Measurements from ENCODE around the gene CARD10. TPM values are rescaled to one million over a fixed set of nuclear protein-coding genes. Genes with fewer than 3 reads are reported as not detected.

CARD10 gene
- total and polyA plus RNA-seq, 2 of the 13 experiments (the other 11 are each of a cell fraction or from before 2014, with no cell fraction given) = 35.2 to 55.8 TPM

- TF ChIP-seq ZNF670 (CRISPR knock-in tag; IDR thresholded peaks at IDR 0.05; ENCODE audit: borderline replicate concordance) (peak; percentile 20; the same call in 1 of the 2 replicates), TFDP1 (CRISPR knock-in tag; IDR thresholded peaks at IDR 0.05; ENCODE audit: borderline replicate concordance) (no peak; the same call in 1 of the 2 replicates), SOX5 (CRISPR knock-in tag; IDR thresholded peaks at IDR 0.05; ENCODE audit: borderline replicate concordance) (peak; percentile 34; the same call in 1 of the 2 replicates), HNF4A (CRISPR knock-in tag; IDR thresholded peaks at IDR 0.05) (peak; percentile 43; the same call in 1 of the 2 replicates), HNRNPL (IDR thresholded peaks at IDR 0.05; ENCODE audit: low read depth, low read length) (peak; percentile 95), MLX (CRISPR knock-in tag; IDR thresholded peaks at IDR 0.05) (peak; percentile 71; the same call in 1 of the 2 replicates), ARNTL (CRISPR knock-in tag; IDR thresholded peaks at IDR 0.05) (no peak), ZMAT3 (CRISPR knock-in tag; conservative IDR thresholded peaks at IDR 0.05) (peak; percentile 60; the same call in 1 of the 2 replicates), FOXM1 (CRISPR knock-in tag; IDR thresholded peaks at IDR 0.05) (no peak), MEIS1 (CRISPR knock-in tag; IDR thresholded peaks at IDR 0.05; ENCODE audit: borderline replicate concordance) (peak; percentile 14; the same call in 1 of the 2 replicates), ZKSCAN5 (CRISPR knock-in tag; IDR thresholded peaks at IDR 0.05) (peak; percentile 90), ZNF703 (CRISPR knock-in tag; IDR thresholded peaks at IDR 0.05; ENCODE audit: borderline replicate concordance) (no peak), KAT8 (CRISPR knock-in tag; IDR thresholded peaks at IDR 0.05) (0 out of 2 replicates have a peak, but pooled peaks have one; percentile 36), DPF2 (CRISPR knock-in tag; IDR thresholded peaks at IDR 0.05; ENCODE audit: borderline replicate concordance, low read depth) (no peak; the same call in 1 of the 2 replicates), MAX (IDR thresholded peaks at IDR 0.05) (peak; percentile 78), ZHX1 (CRISPR knock-in tag; IDR thresholded peaks at IDR 0.05; ENCODE audit: low read depth) (peak; percentile 59; the same call in 1 of the 2 replicates), TEAD3 (CRISPR knock-in tag; optimal IDR thresholded peaks at IDR 0.05; ENCODE audit: borderline replicate concordance) (peak; percentile 50), CCAR2 (optimal IDR thresholded peaks at IDR 0.05; ENCODE audit: low read depth, low read length) (no peak), ZBTB8A (CRISPR knock-in tag; IDR thresholded peaks at IDR 0.05; ENCODE audit: borderline replicate concordance, low read depth) (no peak), ZFP91 (CRISPR knock-in tag; IDR thresholded peaks at IDR 0.05; ENCODE audit: borderline replicate concordance) (peak; percentile 65; the same call in 1 of the 2 replicates), TFE3 (CRISPR knock-in tag; IDR thresholded peaks at IDR 0.05) (peak; percentile 31; the same call in 1 of the 2 replicates)
Observed at GRCh38 chr22:37488337-37489135, 30.7 kb downstream of the CARD10 start (continued).

Data from HepG2 (cell line).